Measurements from ENCODE around the gene NMNAT1.

DNA sequence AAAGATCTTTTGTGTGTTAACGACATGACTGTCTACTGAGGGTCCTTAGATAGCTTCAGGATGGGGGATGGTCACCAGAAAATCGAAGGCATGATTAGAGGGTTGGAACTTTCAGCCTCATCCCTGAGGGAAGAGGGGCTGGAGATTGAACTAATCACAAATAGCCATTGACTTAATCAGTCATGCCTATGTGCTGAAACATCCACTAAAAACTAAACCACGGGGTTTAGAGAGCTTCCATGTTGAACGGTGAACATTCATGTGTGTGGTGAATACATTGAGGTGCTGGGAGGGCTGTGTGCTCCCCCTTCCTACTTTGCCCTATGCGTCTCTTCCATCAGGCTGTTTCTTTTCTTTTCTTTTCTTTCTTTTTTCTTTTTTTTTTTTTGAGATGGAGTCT, 70.7 kb downstream of the NMNAT1 start:
- TF ChIP-seq, protein P1, sequence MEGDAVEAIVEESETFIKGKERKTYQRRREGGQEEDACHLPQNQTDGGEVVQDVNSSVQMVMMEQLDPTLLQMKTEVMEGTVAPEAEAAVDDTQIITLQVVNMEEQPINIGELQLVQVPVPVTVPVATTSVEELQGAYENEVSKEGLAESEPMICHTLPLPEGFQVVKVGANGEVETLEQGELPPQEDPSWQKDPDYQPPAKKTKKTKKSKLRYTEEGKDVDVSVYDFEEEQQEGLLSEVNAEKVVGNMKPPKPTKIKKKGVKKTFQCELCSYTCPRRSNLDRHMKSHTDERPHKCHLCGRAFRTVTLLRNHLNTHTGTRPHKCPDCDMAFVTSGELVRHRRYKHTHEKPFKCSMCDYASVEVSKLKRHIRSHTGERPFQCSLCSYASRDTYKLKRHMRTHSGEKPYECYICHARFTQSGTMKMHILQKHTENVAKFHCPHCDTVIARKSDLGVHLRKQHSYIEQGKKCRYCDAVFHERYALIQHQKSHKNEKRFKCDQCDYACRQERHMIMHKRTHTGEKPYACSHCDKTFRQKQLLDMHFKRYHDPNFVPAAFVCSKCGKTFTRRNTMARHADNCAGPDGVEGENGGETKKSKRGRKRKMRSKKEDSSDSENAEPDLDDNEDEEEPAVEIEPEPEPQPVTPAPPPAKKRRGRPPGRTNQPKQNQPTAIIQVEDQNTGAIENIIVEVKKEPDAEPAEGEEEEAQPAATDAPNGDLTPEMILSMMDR (conservative IDR thresholded peaks at IDR 0.05 in 1 of 2, IDR thresholded peaks at IDR 0.05 in 1 of 2; ENCODE audit: low read depth in 1 of 2, low read length in 2 of 2): no peak
- no peak for TF ChIP-seq EZH2 (IDR thresholded peaks at IDR 0.05; ENCODE audit: low read length, missing control alignments)

Measured in fibroblast of lung (primary cell).